Calu3 (cell line): ENCODE results near the gene RGS5. TPM values are rescaled to one million over a fixed set of nuclear protein-coding genes. Genes with fewer than 3 reads are reported as not detected.

Experiments used
- BruUV-seq: library from RNA; stranded (reverse); fragments of 400-500 nt; replicated peaks from 2 replicates; lab custom pipeline; 2021; lab: Mats Ljungman, UMichigan
- CTCF ChIA-PET: fragments of 300-600 bp; sonication (Branson Sonifier 250); formaldehyde crosslinking; loops from one replicate; lab custom pipeline; 2022; ENCODE audit warnings: antibody characterized with exemption; lab: Charles Lee
- DNase-seq: peaks from one replicate; pipeline ENCODE4 v3.0.0; 2022
- H3K27ac Mint-ChIP-seq: one replicate; pipeline ENCODE4 v1.8.0; 2022; ENCODE audit warnings: mixed read lengths; ENCODE audit not compliant: unreplicated experiment
- H3K27me3 Mint-ChIP-seq: one replicate; pipeline ENCODE4 v1.8.0; 2022; ENCODE audit warnings: mixed read lengths; ENCODE audit not compliant: unreplicated experiment
- H3K36me3 Mint-ChIP-seq: one replicate; pipeline ENCODE4 v1.8.0; 2022; ENCODE audit warnings: mild to moderate bottlenecking, moderate library complexity, mixed read lengths; ENCODE audit not compliant: insufficient read depth, unreplicated experiment
- H3K4me1 Mint-ChIP-seq: one replicate; pipeline ENCODE4 v1.8.0; 2022; ENCODE audit warnings: mild to moderate bottlenecking, low read depth, mixed read lengths; ENCODE audit not compliant: unreplicated experiment
- H3K4me3 Mint-ChIP-seq: one replicate; pipeline ENCODE4 v1.8.0; 2022; ENCODE audit warnings: mild to moderate bottlenecking, low read depth, moderate library complexity, mixed read lengths; ENCODE audit not compliant: unreplicated experiment
- H3K9me3 Mint-ChIP-seq: one replicate; pipeline ENCODE4 v1.8.0; 2022; ENCODE audit warnings: low read depth, mixed read lengths; ENCODE audit not compliant: unreplicated experiment
- CTCF ChIP-seq: fragments of 200-600 bp; IDR thresholded peaks from one replicate; pipeline ENCODE4 v1.8.0; 2022; ENCODE audit warnings: antibody characterized with exemption; ENCODE audit not compliant: unreplicated experiment
- intact Hi-C: fragments of 100-400 bp; cut with micrococcal nuclease; formaldehyde crosslinking; loops from one replicate; pipeline ENCODE4 v1.10.0; 2022; ENCODE audit not compliant: unreplicated experiment
- total RNA-seq: library from RNA; stranded (reverse); gene quantifications from 2 replicates; pipeline ENCODE4 v1.2.3, GENCODE V29; 2022

Gene RGS5
- total RNA-seq, 1 experiment from 2014 or later, result 1.9 TPM

GRCh38 chr1:163119707-163120106, 83.0 kb downstream of the RGS5 start:
- CTCF ChIA-PET, result no interaction called here
- Mint-ChIP-seq H3K27ac (no peak overlapping the region), H3K4me1 (no peaks in the 10 kb centered on the region), H3K27me3 (no peaks in the 10 kb centered on the region), H3K4me3 (no peak overlapping the region), H3K36me3 (no peaks in the 10 kb centered on the region), H3K9me3 (no peaks in the 10 kb centered on the region)
- DNase-seq, result no peak
- no TSS peak for BruUV-seq
- intact Hi-C loops, result no loop called here
- no peak for TF ChIP-seq CTCF

GRCh38 chr1:163115887-163116286, 86.8 kb downstream of the RGS5 start:
- DNase-seq, result no peak
- Mint-ChIP-seq H3K9me3 (no peaks in the 10 kb centered on the region), H3K27me3 (no peaks in the 10 kb centered on the region), H3K4me3 (no peak overlapping the region), H3K27ac (no peak overlapping the region), H3K36me3 (no peaks in the 10 kb centered on the region), H3K4me1 (no peaks in the 10 kb centered on the region)
- no TSS peak for BruUV-seq
- no peak for TF ChIP-seq CTCF
- intact Hi-C loops, result no loop called here
- CTCF ChIA-PET, result no interaction called here

GRCh38 chr1:163107655-163108054, 95.1 kb downstream of the RGS5 start:
- intact Hi-C loops, result no loop called here
- CTCF ChIA-PET, result no interaction called here

GRCh38 chr1:163106364-163106987, 96.2 kb downstream of the RGS5 start:
- Mint-ChIP-seq H3K36me3 (no peaks in the 10 kb centered on the region), H3K27me3 (no peaks in the 10 kb centered on the region), H3K4me1 (no peaks in the 10 kb centered on the region), H3K4me3 (no peak overlapping the region), H3K9me3 (peaks cover 3% of the 10 kb centered on the region), H3K27ac (no peak overlapping the region)
- BruUV-seq, result no TSS peak
- intact Hi-C loops, result no loop called here
- DNase-seq, result no peak
- CTCF ChIA-PET, result no interaction called here
- no peak for TF ChIP-seq CTCF

More at GRCh38 chr1:163107655-163108054, 95.1 kb downstream of the RGS5 start:
- Mint-ChIP-seq H3K4me1 (no peaks in the 10 kb centered on the region), H3K4me3 (no peak overlapping the region), H3K27me3 (no peaks in the 10 kb centered on the region), H3K9me3 (peaks cover 3% of the 10 kb centered on the region), H3K36me3 (no peaks in the 10 kb centered on the region), H3K27ac (no peak overlapping the region)
- no peak for TF ChIP-seq CTCF
- DNase-seq, result no peak
- BruUV-seq, result no TSS peak
